ENCODE results near the gene EFTUD2. TPM values are rescaled to one million over a fixed set of nuclear protein-coding genes. Genes with fewer than 3 reads are reported as not detected.

The EFTUD2 gene
- total and polyA plus RNA-seq, 2 of the 13 experiments (the other 11 are each of a cell fraction or from before 2014, with no cell fraction given): 111 to 137 TPM

GRCh38 chr17:44947461-44948314 is 48.4 kb upstream of the EFTUD2 start, which contains the start of gene KIF18B (continued):
- TF ChIP-seq, protein P1, sequence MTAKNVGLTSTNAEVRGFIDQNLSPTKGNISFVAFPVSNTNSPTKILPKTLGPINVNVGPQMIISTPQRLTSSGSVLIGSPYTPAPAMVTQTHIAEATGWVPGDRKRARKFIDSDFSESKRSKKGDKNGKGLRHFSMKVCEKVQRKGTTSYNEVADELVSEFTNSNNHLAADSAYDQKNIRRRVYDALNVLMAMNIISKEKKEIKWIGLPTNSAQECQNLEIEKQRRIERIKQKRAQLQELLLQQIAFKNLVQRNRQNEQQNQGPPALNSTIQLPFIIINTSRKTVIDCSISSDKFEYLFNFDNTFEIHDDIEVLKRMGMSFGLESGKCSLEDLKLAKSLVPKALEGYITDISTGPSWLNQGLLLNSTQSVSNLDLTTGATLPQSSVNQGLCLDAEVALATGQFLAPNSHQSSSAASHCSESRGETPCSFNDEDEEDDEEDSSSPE (CRISPR knock-in tag; IDR thresholded peaks at IDR 0.05): peak; percentile 100
- TF ChIP-seq ZNF10 (CRISPR knock-in tag; IDR thresholded peaks at IDR 0.05; ENCODE audit: borderline replicate concordance, low read depth) (no peak), ZNF512 (CRISPR knock-in tag; IDR thresholded peaks at IDR 0.05) (no peak), ELF4 (CRISPR knock-in tag; IDR thresholded peaks at IDR 0.05; ENCODE audit: borderline replicate concordance) (peak; percentile 83; the same call in 1 of the 2 replicates), ZKSCAN1 (IDR thresholded peaks at IDR 0.05; ENCODE audit: low read length) (no peak), PRPF4 (IDR thresholded peaks at IDR 0.05; ENCODE audit: low read depth, low read length, poor library complexity, severe bottlenecking) (no peak), ZNF451 (CRISPR knock-in tag; IDR thresholded peaks at IDR 0.05) (no peak), SMYD3 (CRISPR knock-in tag; IDR thresholded peaks at IDR 0.05) (peak; percentile 52; the same call in 1 of the 2 replicates), ZEB1 (IDR thresholded peaks at IDR 0.05; ENCODE audit: insufficient replicate concordance, low read depth) (peak; percentile 28), ZBTB14 (CRISPR knock-in tag; IDR thresholded peaks at IDR 0.05) (peak; percentile 52; the same call in 1 of the 2 replicates), RCOR2 (CRISPR knock-in tag; IDR thresholded peaks at IDR 0.05) (no peak), ZNF17 (CRISPR knock-in tag; IDR thresholded peaks at IDR 0.05) (no peak), PHF8 (CRISPR knock-in tag; IDR thresholded peaks at IDR 0.05) (peak; percentile 84), ARHGAP35 (CRISPR knock-in tag; IDR thresholded peaks at IDR 0.05; ENCODE audit: borderline replicate concordance) (0 out of 2 replicates have a peak, but pooled peaks have one; percentile 44), SOX5 (CRISPR knock-in tag; IDR thresholded peaks at IDR 0.05; ENCODE audit: borderline replicate concordance) (peak; percentile 6; the same call in 1 of the 2 replicates), TEAD3 (CRISPR knock-in tag; optimal IDR thresholded peaks at IDR 0.05; ENCODE audit: borderline replicate concordance) (peak; percentile 12), RFX5 (IDR thresholded peaks at IDR 0.05; ENCODE audit: low read depth, low read length) (no peak), CC2D1A (CRISPR knock-in tag; IDR thresholded peaks at IDR 0.05) (peak; percentile 95; the same call in 1 of the 2 replicates), ZNF629 (CRISPR knock-in tag; conservative IDR thresholded peaks at IDR 0.05) (no peak), NKX3-1 (CRISPR knock-in tag; IDR thresholded peaks at IDR 0.05) (peak; percentile 30; the same call in 1 of the 2 replicates), U2AF1 (optimal IDR thresholded peaks at IDR 0.05; ENCODE audit: low read depth, low read length) (no peak)
- TF ChIP-seq, protein P2, sequence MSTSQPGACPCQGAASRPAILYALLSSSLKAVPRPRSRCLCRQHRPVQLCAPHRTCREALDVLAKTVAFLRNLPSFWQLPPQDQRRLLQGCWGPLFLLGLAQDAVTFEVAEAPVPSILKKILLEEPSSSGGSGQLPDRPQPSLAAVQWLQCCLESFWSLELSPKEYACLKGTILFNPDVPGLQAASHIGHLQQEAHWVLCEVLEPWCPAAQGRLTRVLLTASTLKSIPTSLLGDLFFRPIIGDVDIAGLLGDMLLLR (CRISPR knock-in tag; IDR thresholded peaks at IDR 0.05): no peak
- TF ChIP-seq, protein P3, sequence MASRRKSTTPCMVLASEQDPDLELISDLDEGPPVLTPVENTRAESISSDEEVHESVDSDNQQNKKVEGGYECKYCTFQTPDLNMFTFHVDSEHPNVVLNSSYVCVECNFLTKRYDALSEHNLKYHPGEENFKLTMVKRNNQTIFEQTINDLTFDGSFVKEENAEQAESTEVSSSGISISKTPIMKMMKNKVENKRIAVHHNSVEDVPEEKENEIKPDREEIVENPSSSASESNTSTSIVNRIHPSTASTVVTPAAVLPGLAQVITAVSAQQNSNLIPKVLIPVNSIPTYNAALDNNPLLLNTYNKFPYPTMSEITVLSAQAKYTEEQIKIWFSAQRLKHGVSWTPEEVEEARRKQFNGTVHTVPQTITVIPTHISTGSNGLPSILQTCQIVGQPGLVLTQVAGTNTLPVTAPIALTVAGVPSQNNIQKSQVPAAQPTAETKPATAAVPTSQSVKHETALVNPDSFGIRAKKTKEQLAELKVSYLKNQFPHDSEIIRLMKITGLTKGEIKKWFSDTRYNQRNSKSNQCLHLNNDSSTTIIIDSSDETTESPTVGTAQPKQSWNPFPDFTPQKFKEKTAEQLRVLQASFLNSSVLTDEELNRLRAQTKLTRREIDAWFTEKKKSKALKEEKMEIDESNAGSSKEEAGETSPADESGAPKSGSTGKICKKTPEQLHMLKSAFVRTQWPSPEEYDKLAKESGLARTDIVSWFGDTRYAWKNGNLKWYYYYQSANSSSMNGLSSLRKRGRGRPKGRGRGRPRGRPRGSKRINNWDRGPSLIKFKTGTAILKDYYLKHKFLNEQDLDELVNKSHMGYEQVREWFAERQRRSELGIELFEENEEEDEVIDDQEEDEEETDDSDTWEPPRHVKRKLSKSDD (CRISPR knock-in tag; IDR thresholded peaks at IDR 0.05; ENCODE audit: low read depth): no peak
